C1 segment of cervical spinal cord (tissue), 14 donors: ENCODE data around the gene GLTP.
"Not testable (repeated sequence)": the region's sequence is repeated elsewhere in the genome, so short reads cannot be mapped to it uniquely, and the experiment has no call there.

Source experiments
- DNase-seq, 14 donors: peaks; one replicate each; lab custom pipeline; 2025; lab: John Stamatoyannopoulos, UW

Gene GLTP

GRCh38 chr12:109902891-109903418 lies 22.6 kb upstream of the GLTP start:
- DNase-seq = no peak

- peak in 3 of 14 donors; percentile 9 to 34 (median 9) for DNase-seq
These were observed 20.6 kb upstream of the GLTP start for GRCh38 chr12:109900752-109901580.

- DNase-seq = peak; percentile 32 to 87 (median 80)
These were observed 19.7 kb upstream of the GLTP start, which contains the start of gene TCHP for GRCh38 chr12:109899783-109900751. Gene TCHP (plus strand): TSS chr12:109900274. CDS start chr12:109903027, 2,753 bp downstream.

GRCh38 chr12:109899345-109899744 lies 19.0 kb upstream of the GLTP start:
- DNase-seq = not testable (repeated sequence)

- DNase-seq = no peak
These were observed 16.7 kb upstream of the GLTP start for GRCh38 chr12:109897029-109897428.

GRCh38 chr12:109896188-109896587 lies 15.8 kb upstream of the GLTP start:
- DNase-seq = no peak

- DNase-seq = no peak
These were observed 14.6 kb upstream of the GLTP start for GRCh38 chr12:109894939-109895338.

GRCh38 chr12:109893261-109893995 lies 13.1 kb upstream of the GLTP start:
- DNase-seq = no peak

GRCh38 chr12:109892748-109893147 lies 12.4 kb upstream of the GLTP start:
- DNase-seq = no peak

- DNase-seq = no peak
These were observed 11.9 kb upstream of the GLTP start for GRCh38 chr12:109892165-109892715.

GRCh38 chr12:109891731-109892130 lies 11.4 kb upstream of the GLTP start:
- DNase-seq = not testable (repeated sequence)

GRCh38 chr12:109890620-109891170 lies 10.4 kb upstream of the GLTP start:
- no peak for DNase-seq

- no peak for DNase-seq
These were observed 8.1 kb upstream of the GLTP start for GRCh38 chr12:109888179-109889020.

- no peak for DNase-seq
These were observed 5.3 kb upstream of the GLTP start for GRCh38 chr12:109885616-109886015.

- DNase-seq = no peak
These were observed 3.1 kb upstream of the GLTP start for GRCh38 chr12:109883461-109883860.

GRCh38 chr12:109881752-109882151 lies 1.4 kb upstream of the GLTP start:
- no peak for DNase-seq

GRCh38 chr12:109880938-109881337 lies 597 bp upstream of the GLTP start:
- DNase-seq = no peak

GRCh38 chr12:109879351-109880042 lies 844 bp downstream of the GLTP start:
- DNase-seq = peak in 8 of 14 donors; percentile 26 to 70 (median 50)

GRCh38 chr12:109878749-109879148 lies 1.6 kb downstream of the GLTP start:
- DNase-seq = peak in 3 of 14 donors; percentile 43 to 57 (median 46)
